Measurements from ENCODE around the gene GARNL3.

Gene GARNL3

DNA sequence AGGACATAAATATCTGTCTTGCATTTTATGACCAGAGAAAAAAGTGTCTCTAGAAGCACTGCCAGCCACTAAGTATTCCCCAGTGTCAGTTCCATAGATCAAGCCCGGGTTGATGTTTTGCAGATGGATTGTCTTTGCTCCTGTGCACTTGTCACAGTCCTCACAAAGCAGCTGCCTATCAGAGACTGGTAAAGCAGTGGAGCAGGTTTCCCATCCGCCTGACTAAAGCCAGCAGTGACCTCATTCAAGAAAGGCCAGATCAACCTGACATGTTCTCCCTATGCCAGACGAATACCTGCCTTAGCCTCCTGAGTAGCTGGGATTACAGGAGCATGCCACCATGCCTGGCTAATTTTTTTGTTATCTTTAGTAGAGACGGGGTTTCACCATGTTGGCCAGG lies 26.8 kb upstream of the GARNL3 start:
- no peak for DNase-seq (ENCODE audit: low spot score)

- no peak for DNase-seq (ENCODE audit: low spot score)
These were observed 23.2 kb upstream of the GARNL3 start for GRCh38 chr9:127241354-127241753.

DNA sequence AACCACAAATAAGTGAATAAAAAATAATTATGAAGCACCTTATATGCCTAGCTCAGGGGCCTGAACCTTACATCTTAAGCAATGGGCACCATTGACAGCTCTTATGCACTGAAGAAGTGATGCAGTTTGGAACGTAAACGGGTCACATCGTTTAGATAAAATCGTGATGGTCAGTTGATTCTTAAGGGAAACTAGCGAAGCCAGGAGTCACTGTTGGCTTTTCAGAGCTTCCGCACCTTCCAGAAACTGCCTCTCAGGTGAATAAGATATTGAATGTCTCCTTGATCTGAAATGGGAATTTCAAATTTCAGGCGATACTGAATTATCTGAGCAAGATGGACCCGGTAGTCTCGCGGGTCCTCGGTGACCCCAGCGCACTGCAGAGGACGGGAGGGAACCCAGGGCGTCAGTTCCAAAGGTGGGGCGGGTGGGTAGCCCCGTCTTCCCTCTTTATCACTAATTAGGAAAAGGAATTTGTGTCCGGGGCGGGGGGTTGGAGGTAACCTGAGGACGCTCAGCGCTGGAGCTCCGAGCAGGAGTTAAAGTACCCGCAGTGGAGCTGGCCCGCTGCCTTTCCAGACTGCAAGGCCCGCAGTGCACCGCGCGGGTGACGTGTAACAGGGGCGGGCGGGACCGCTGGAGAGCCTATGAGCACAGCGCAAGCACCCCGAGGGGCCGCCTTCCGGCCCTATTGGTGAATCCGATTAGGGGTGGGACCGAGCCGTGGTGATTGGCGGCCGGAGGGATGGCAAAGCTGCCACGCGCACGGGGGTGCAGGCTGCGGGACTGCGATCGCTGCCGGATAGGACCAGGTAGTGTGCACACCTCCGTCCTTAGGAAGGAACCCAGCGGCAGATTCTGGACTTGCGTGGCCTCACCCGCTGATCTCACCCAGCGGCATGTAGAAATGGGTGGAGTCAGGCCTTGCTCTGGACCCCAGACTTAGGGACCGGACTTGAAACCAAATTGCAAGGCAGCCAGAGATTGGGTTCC lies 19.7 kb upstream of the GARNL3 start:
- DNase-seq (ENCODE audit: low spot score) = peak; percentile 95

DNA sequence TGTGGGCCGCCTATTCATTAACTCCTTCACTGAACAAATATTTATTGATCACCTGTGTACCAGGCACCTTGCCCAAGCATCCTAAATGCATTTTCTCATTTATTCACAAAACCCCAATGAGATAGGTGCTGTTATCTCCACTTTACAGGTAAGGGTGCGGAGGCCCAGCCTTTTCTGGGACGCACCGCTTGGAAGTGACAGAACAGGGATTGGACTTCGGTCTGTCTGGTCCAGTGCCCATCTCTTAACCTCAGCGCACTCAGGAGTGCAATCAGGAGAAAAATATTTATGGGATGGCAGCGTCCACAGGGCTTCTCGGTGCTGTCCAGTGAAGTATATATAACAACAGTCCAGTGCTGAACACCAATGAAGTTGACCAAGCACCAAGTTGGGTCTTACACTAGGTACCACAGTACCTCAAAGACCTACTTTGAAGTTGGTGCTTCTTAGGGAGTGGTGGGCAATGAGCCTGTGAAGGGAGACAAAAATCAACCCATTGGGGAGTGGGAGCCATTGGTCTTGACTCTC lies 18.9 kb upstream of the GARNL3 start:
- no peak for DNase-seq (ENCODE audit: low spot score)

GRCh38 chr9:127248241-127248640 lies 16.3 kb upstream of the GARNL3 start:
- DNase-seq (ENCODE audit: low spot score) = no peak

- DNase-seq (ENCODE audit: low spot score) = no peak
These were observed 14.7 kb upstream of the GARNL3 start for GRCh38 chr9:127249877-127250276.

DNA sequence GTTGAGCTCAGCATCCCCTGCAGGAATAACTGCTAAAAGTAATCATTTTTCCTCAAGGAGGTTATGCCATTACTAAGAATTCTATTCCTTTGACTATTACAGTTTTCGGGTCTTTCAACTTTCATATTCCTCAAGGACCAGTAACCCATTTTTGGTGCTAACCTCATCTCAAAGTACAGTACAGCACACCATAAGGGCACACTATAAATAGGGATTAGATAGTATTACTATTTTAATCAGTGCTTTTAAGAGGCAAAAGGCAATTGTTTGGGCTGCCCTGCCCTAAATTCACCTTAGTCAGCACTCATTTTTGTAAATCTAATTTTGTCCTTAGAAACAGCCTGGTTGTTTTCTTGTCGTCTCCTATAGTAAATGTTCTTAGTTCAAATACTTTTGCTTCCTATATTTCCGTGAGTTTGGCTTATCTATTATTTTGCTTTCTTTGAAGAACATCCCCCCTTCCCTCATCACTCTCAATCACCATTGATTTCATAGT lies 13.6 kb upstream of the GARNL3 start:
- DNase-seq (ENCODE audit: low spot score) = no peak

DNA sequence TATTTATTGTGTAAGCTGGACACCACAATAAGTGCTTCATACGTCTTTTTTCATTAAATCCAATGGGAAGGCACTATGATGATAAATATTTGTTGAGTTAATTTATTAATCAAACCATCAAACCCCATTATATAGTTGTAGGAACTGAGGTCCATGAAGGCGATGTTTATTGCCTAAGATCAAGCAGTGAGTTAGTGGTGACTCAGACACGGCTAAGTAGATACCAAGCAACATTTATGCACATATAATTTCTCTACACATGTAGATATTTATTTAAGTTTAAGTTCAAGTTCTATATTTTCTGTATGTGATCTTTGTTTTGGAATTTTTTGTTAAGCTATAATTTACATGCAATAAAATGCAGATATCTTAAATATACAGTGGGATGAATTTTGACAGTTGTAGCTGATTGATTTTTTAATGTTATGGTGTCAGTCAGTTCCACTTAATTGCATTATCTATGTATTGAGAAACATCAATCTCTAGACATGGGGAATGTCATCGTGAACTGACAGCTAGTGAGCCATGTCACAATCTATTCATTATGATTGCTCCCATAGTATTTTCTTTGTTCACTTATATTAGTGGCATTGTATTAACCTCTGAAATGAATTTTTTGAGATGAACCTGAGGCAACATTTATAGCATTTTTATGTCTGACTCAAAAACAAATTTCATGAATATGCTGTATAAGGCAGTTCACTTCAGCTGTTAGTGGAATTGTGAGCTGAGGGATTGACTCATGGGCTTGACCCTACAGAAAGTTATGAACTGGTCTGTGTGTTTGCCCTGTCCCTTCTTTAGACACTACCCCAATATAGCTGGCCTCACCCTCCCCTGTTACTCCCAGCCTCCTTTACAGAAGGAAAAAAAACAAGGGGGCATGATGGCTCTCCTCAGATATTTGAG lies 11.9 kb upstream of the GARNL3 start:
- no peak for DNase-seq (ENCODE audit: low spot score)

GRCh38 chr9:127253446-127253845 lies 11.1 kb upstream of the GARNL3 start:
- DNase-seq (ENCODE audit: low spot score) = no peak

GRCh38 chr9:127255692-127256091 lies 8.9 kb upstream of the GARNL3 start:
- DNase-seq (ENCODE audit: low spot score) = no peak

- DNase-seq (ENCODE audit: low spot score) = no peak
These were observed 8.2 kb upstream of the GARNL3 start for GRCh38 chr9:127256324-127256723.

DNA sequence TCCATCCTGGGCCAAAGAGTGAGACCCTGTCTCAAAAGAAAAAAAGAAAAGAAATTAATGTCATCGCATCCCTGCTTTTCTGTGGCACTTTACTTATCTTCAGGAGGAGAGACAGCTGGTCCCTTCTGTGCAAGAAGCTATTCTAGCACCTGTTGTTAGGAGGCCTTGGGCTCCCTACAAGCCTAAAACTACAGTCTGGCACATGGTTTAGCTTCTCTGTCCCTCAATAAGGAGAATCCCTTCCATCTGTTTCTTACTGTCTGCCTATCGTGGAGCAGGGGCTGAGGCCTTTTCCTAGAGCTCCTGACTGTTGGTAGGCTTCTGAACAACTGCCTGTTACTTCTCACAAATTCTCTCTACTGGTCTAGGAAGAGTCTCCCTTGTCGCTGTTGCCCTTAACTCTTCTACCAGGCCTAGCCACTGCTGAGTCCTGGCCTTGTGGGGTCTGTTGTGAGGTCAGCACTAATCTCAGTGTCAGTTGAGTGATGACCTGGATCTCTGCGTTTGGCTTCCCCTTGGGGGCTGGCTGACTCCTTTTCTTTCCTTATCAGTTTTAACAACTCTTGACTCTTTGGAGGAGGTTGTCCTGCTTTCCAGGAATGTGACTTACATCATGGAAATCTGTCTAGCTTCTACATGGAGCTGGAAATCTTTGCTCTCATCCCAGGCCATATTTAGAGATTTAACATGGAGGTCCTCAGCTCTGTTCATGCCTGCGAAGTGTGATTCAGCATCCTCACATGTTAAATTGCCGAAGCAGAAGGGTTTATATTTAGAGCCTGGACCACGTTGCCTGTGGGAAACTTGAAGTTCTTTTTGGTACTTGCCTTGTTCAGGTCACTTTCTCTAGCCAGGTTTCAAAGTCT lies 5.7 kb upstream of the GARNL3 start:
- no peak for DNase-seq (ENCODE audit: low spot score)

GRCh38 chr9:127262602-127263001 lies 2.0 kb upstream of the GARNL3 start:
- no peak for DNase-seq (ENCODE audit: low spot score)

DNA sequence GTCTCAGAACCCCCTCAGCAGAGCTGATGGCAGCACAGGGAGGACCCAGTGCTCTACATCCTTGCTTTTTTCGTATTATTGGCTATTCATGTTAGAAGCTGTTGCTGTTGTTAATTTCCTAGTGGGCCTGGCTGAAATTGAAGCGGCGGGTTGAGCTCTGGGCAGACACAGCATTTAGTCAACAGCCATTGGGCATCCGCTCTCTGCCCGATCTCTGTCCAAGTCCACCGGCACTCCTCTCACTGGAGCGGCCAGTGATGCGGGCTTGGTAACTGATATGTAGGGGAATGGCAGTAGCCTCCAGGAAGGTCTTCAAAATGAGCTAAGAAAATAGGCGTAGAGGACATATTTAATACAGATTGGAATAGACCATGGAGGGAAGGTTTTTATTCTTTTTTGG lies 1.3 kb upstream of the GARNL3 start:
- DNase-seq (ENCODE audit: low spot score) = no peak

- no peak for DNase-seq (ENCODE audit: low spot score)
These were observed 910 bp upstream of the GARNL3 start for GRCh38 chr9:127263664-127264063.

DNA sequence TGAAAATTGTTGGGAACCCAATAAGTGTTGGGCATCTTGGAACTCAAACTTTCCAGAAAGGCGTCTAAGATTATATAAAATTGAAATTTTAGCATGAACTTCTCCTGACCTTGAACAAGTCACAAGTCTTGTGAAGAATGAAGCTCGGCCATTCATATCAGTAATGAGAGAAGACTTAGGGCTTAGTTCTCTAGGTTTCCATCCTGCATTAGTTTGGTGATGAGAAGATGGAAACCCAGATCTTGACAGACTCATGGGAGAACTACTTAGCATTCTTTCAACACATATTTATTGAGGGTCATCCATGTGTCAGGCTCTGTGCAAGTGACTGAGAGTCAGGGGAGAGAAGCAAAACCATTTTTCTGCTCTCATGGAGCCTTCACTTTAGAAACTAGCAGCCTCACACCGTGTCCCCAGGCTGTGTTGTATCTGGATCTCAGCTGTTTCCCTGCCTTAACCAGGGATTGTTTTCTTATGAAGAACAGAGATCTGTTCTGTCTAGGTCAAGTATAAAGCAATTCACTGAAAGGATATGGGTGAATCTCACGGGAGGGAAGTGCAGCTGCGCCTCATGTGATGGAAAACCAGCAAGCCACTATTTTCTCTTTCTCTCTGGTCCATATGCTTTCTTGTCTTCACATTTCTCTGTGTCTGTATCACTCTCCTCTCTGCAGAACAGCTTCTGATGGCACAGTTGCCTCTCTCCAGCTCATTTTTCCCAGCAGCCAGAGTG lies 3.4 kb downstream of the GARNL3 start:
- no peak for DNase-seq (ENCODE audit: low spot score)

DNA sequence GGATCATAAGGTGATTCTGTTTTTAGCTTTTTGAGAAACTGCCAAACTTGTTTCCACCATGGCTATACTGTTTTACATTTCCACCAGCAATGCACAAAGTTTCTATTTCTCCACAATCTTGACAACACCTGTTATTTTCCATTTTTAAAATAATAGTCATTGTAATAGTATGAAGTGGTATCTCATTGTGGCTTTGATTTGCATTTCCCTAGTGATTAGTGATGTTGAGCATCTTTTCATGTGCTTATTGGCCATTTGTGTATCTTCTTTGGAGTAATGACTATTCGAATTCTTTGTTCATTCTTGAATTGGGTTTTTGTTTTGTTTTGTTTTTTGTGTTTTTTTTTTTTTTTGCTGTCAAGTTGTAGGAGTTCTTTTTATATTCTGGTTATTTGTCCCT lies 4.9 kb downstream of the GARNL3 start:
- no peak for DNase-seq (ENCODE audit: low spot score)

- no peak for DNase-seq (ENCODE audit: low spot score)
These were observed 8.8 kb downstream of the GARNL3 start for GRCh38 chr9:127273326-127273725.

DNA sequence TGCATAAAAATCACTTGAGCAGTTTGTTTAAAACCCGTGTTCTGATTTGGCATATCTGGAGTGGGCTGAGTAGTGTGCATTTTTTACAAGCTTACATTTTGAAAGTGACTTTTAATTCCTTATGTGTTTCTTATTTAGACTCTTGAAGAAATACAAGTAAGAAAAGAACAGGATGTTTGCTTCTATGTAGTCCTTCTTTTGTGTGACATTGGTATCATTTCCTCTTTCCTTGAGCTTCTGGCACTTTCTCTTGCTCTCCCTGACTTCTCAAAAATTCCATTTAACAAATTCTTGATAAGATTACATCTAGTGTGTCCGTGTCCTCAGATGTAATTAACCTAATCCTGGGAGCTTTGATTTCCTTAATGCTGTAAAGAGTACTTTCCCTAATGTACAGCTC lies 12.5 kb downstream of the GARNL3 start:
- DNase-seq (ENCODE audit: low spot score) = no peak

DNA sequence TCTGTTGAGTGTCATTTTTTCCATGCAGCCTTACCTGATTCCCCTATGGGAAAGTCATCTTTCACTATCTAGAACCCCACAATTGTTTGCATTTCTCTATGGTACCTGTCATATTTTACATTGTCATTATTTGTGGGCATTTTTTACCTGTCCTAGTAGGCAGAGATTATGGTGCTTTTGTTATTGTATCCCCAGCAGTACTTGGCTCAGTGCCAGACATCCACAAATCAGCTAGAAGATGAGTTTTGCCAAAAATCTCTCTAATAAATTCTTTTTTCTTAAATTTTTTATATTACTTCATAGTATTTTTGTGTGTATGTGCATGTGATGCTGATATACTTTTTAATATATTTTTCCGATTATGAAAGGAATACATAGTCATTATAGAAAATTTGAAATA lies 13.2 kb downstream of the GARNL3 start:
- no peak for DNase-seq (ENCODE audit: low spot score)

DNA sequence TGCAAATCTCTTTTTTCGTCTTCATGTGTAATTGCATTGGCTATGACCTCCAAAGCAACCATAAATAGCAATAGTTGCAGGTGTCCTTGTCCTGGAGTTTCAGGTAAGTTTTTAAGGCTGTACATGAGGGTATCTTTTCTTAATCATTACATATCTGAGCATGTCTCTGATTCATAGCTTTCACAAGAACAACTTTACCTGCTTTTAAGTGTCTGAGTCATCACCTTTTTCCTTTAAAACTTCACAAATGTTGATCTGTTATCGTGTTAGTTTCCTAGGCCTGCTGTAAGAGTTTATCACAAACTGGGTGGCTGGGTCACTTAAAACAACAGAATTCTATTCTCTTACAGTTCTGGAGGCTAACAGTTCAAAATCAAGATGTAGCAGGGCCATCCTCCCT lies 13.8 kb downstream of the GARNL3 start:
- no peak for DNase-seq (ENCODE audit: low spot score)

All from LoVo (cell line).